Activated CD8-positive, alpha-beta memory T cell treated with anti-CD3 and anti-CD28 coated beads, Interleukin-2, amount 10 ng/mL, durations not matched to agents 7 days and 5 days (primary cell): ENCODE data around the gene SLC12A6. TPM values are rescaled to one million over a fixed set of nuclear protein-coding genes. Genes with fewer than 3 reads are reported as not detected.
A peak's percentile ranks its signal among the peaks of the same experiment; 100 is the strongest.

ENCODE experiments used
- ATAC-seq: fragments of 150-1000 bp; cut with Tn5 transposase; one replicate; pipeline ENCODE4 v1.10.0; 2021; ENCODE audit warnings: moderate library complexity
- CTCF ChIA-PET: fragments of 350-600 bp; sonication (Branson Sonifier 250); formaldehyde crosslinking; loops from one replicate; lab custom pipeline; 2021; ENCODE audit warnings: antibody characterized with exemption; lab: Charles Lee
- DNase-seq: peaks from one replicate; pipeline ENCODE4 v3.0.0-alpha.2; 2020
- H3K27ac Mint-ChIP-seq: one replicate; pipeline ENCODE4 v1.8.0; 2021; ENCODE audit warnings: mild to moderate bottlenecking, mixed read lengths
- H3K27me3 Mint-ChIP-seq: one replicate; pipeline ENCODE4 v1.8.0; 2021; ENCODE audit warnings: mixed read lengths
- H3K36me3 Mint-ChIP-seq: one replicate; pipeline ENCODE4 v1.8.0; 2021; ENCODE audit warnings: mild to moderate bottlenecking, mixed read lengths
- H3K4me1 Mint-ChIP-seq: one replicate; pipeline ENCODE4 v1.8.0; 2021; ENCODE audit warnings: mixed read lengths
- H3K4me3 Mint-ChIP-seq: one replicate; pipeline ENCODE4 v1.8.0; 2021; ENCODE audit warnings: mild to moderate bottlenecking, moderate library complexity, mixed read lengths
- H3K9me3 Mint-ChIP-seq: one replicate; pipeline ENCODE4 v1.8.0; 2022; ENCODE audit warnings: low read depth, mixed read lengths
- total RNA-seq, 2 experiments: library from RNA; stranded (reverse); gene quantifications; one replicate each; pipeline ENCODE4 v1.2.3, GENCODE V29; 2021

Gene SLC12A6
- total RNA-seq, 2 experiments from 2014 or later, result 28.2 to 55.2 TPM

DNA sequence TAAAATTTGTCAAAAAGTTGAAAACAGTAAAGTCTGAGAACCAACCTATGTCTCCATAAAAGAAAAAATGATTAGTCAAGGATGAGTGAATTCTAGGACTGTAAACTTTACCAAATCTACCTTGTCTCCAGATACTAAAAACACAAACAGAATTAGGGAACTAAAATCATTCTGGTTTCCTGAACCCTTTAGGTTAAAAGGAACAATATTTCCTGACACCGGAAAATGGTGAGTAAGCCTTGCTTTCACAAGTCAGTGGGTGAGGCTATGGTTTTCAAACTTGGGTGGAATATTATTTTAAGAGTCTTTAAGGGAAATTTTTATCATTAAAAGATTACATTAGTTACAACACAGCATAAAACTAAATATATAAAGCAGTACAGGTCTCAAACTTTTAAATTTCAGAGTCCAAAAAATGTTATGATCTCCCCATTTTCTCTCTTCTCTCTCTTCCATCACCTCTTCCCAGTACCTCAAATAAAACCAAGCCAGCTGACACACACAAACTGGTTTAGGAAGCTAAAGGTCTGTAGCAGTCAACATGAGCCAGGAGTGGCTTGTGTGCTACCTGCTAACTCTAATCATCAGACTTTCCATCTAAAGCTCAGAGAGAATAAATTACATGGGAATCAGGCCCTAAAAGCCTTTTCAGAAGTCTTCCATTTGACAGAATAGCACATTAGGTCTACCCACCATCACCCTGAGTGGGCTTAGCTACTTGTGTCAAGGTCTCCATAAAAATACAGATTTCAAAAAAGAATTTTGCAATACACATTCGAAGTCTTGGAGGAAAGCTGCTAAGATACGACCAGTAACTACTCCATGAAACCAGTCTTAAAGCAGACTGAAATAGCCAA is 2.2 kb downstream of the SLC12A6 start:
- Mint-ChIP-seq H3K27me3 (no peaks in the 10 kb centered on the region), H3K4me3 (peak overlapping the region; percentile 93), H3K9me3 (no peaks in the 10 kb centered on the region), H3K36me3 (peaks cover 17% of the 10 kb centered on the region), H3K27ac (peak overlapping the region; percentile 93), H3K4me1 (peaks cover 74% of the 10 kb centered on the region)
- CTCF ChIA-PET, result interaction anchor here (1.4 to 5.1 kb wide), 3 partner anchors 10 to 39 kb away, joined by 3 to 44 read pairs (median 8); partner anchors contain the start of gene LPCAT4
- DNase-seq (no peak), ATAC-seq (no peak)

DNA sequence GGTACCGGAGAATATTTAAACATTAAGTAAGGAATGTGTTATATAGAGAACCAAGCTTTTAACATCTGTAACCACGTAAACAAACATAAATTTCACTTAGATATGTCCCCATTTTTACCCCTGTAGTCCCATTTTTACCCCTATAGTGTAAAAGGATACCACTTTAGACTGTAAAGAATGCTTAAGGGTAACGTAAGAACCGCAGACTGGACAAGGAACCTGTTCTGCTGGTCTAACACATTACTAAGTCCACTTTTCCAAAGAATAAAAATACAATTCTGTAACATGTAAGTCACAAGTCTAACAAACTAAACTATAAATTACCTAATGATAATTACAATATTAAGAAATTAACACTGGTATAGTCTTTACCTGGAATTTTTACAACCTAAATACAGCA is 2.9 kb downstream of the SLC12A6 start:
- CTCF ChIA-PET, result interaction anchor here (1.3 to 1.8 kb wide), 3 partner anchors 8 to 22 kb away, joined by 3 to 8 read pairs (median 4); partner anchors contain the start of genes NOP10 and NUTM1
- peaks cover 10% of the 10 kb centered on the region for H3K36me3 Mint-ChIP-seq
- no peaks in the 10 kb centered on the region for H3K27me3 Mint-ChIP-seq
- DNase-seq, result no peak
- H3K4me3 Mint-ChIP-seq, result peak overlapping the region; percentile 93
- ATAC-seq, result no peak
- H3K27ac Mint-ChIP-seq, result peak overlapping the region; percentile 93
- H3K4me1 Mint-ChIP-seq, result peaks cover 73% of the 10 kb centered on the region
- no peaks in the 10 kb centered on the region for H3K9me3 Mint-ChIP-seq

DNA sequence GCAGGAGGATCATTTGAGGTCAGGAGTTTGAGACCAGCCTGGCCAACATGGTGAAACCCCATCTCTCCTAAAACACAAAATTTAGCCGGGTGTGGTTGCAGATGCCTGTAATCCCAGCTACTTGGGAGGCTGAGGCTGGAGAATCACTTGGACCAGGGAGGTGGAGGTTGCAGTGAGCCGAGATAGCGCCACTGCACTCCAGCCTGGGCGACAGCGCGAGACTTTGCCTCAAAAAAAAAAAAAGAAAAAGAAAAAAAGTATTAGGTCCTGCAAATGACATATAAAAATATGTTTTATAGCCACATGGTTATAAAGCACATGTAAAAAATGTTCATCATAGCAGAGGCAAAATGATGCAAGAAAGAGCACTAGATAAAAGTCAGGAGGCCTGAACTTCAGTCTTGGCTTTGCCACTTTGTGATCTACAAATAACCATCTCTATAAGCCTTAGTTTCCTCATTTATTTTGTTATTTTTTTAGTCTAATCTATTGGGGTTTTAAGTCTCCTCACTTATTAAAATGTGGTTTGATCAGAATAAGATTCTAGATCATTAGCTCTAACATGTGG is 4.9 kb downstream of the SLC12A6 start:
- no peaks in the 10 kb centered on the region for H3K27me3 Mint-ChIP-seq
- H3K27ac Mint-ChIP-seq, result peak overlapping the region; percentile 86
- peaks cover 77% of the 10 kb centered on the region for H3K4me1 Mint-ChIP-seq
- peaks cover 8% of the 10 kb centered on the region for H3K36me3 Mint-ChIP-seq
- ATAC-seq, result no peak
- no peak for DNase-seq
- H3K9me3 Mint-ChIP-seq, result no peaks in the 10 kb centered on the region
- H3K4me3 Mint-ChIP-seq, result peak overlapping the region; percentile 30
- CTCF ChIA-PET, result interaction anchor here (1.2 to 1.3 kb wide), 2 partner anchors 35 to 91 kb away, joined by 3 read pairs; partner anchors contain the start of gene LPCAT4

DNA sequence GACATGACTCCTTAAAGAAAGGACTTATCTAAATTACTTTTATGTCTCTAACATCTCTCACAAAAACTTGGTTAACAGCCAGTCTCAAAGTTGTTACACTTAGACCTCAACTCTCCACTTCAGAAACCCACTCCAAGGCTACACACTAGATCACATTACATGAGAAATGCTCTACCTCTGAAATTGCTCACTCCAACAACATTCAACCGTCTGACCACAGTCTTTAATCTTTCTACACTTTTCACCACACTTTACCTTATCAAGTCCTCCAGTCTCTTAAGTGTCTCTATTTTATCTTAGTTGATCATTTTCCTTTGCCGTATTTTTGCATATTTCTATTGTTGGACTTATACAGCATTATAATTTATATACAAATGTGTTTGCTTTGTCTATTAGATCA is 5.8 kb downstream of the SLC12A6 start:
- DNase-seq (no peak), ATAC-seq (peak; percentile 51)
- CTCF ChIA-PET, result no interaction called here
- peak overlapping the region; percentile 86 for H3K27ac Mint-ChIP-seq
- H3K36me3 Mint-ChIP-seq, result peaks cover 8% of the 10 kb centered on the region
- no peaks in the 10 kb centered on the region for H3K9me3 Mint-ChIP-seq
- H3K4me3 Mint-ChIP-seq, result peak overlapping the region; percentile 30
- peaks cover 81% of the 10 kb centered on the region for H3K4me1 Mint-ChIP-seq
- H3K27me3 Mint-ChIP-seq, result no peaks in the 10 kb centered on the region

DNA sequence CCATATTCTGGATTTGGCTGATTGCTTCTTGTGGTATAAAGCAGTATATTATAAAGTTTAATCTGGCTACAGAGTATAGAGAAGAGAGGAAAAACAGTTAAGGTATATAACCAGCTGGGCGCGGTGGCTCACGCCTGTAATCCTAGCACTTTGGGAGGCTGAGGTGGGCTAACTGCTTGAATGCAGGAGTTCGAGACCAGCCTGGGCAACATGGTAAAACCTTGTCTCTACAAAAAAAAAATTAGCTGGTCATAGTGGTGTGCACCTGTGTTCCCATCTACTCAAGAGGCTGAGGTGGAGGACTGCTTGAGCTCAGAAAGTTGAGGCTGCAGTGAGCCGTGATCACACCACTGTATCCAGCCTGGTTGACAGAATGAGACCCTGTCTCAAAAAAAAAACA is 7.3 kb downstream of the SLC12A6 start:
- Mint-ChIP-seq H3K9me3 (no peaks in the 10 kb centered on the region), H3K36me3 (peaks cover 6% of the 10 kb centered on the region), H3K4me1 (peaks cover 79% of the 10 kb centered on the region), H3K27me3 (no peaks in the 10 kb centered on the region), H3K27ac (peak overlapping the region; percentile 38), H3K4me3 (no peak overlapping the region)
- CTCF ChIA-PET, result interaction anchor here (1.0 to 3.0 kb wide), 3 partner anchors 13 to 89 kb away, joined by 3 to 20 read pairs (median 14); partner anchors contain the start of genes NOP10 and NUTM1
- ATAC-seq (no peak), DNase-seq (no peak)

DNA sequence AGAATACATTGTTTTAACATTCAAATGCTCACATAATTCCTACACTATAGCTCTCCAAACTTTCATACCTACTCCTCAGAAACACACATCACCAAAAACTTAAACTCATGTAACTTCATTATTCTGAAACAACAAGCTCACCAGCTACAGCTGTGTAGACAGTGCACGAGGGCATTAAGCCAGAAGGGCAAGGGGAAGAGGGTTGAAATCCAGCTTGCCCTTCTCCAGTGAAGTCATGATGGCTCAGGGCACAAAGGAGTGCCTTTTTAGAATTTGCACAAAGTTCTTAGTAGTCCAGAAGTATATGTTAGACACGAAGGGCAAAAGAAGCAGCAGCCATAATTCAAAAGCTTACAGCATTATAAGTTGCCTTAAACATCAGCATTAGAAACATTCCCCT is 8.6 kb downstream of the SLC12A6 start:
- ATAC-seq (no peak), DNase-seq (no peak)
- Mint-ChIP-seq H3K36me3 (peaks cover 6% of the 10 kb centered on the region), H3K9me3 (no peaks in the 10 kb centered on the region), H3K4me3 (peak overlapping the region; percentile 11), H3K4me1 (peaks cover 72% of the 10 kb centered on the region), H3K27ac (peak overlapping the region; percentile 78), H3K27me3 (no peaks in the 10 kb centered on the region)
- CTCF ChIA-PET, result interaction anchor here (0.7 to 3.0 kb wide), 10 partner anchors 8 to 88 kb away, joined by 3 to 20 read pairs (median 10); partner anchors contain the start of genes LPCAT4, NOP10, NUTM1 and SLC12A6

DNA sequence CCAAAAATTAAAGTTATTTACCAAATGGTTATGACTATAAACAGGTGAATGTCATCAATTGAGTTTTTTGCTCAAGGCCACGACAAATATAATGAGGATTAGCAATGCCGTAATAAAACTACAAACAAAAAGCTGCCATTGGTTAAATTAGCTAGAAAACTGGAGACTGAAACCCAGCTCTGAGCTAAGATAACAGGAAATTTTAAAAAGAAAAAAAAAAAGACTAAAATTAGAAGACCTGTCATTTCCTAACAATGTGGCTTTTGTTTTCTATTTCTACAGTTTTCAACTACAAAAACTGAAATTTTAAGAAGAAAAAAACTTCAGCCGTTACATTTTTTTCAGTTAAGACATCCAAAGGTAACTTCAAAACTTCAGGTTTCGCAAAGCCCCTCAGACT is 9.7 kb downstream of the SLC12A6 start:
- peaks cover 64% of the 10 kb centered on the region for H3K4me1 Mint-ChIP-seq
- CTCF ChIA-PET, result interaction anchor here (0.9 to 3.0 kb wide), 7 partner anchors 10 to 289 kb away, joined by 3 to 20 read pairs (median 17); partner anchors contain the start of genes AVEN, LPCAT4, NOP10 and NUTM1
- DNase-seq (no peak), ATAC-seq (no peak)
- peak overlapping the region; percentile 59 for H3K4me3 Mint-ChIP-seq
- peaks cover 8% of the 10 kb centered on the region for H3K36me3 Mint-ChIP-seq
- H3K9me3 Mint-ChIP-seq, result no peaks in the 10 kb centered on the region
- peak overlapping the region; percentile 78 for H3K27ac Mint-ChIP-seq
- no peaks in the 10 kb centered on the region for H3K27me3 Mint-ChIP-seq

DNA sequence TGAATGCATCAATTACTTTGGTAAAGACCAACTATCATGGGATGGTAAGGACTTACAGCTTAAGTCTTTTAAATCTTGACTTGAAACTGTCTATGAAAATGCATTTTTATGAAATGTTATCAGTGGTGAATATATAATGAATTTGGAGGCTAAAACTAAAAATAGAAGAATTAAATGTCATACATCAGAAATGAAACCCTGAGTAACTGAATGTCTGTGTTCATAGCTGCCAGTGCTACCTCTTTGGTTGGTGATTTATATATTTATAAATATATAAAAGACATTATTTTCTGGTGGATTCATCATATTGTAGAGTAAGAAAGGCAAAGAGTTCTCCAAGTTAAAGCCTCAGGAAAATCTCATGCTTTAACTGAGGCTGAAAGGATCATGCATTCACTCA is 12.2 kb downstream of the SLC12A6 start:
- CTCF ChIA-PET, result interaction anchor here (0.8 to 2.0 kb wide), 4 partner anchors 10 to 84 kb away, joined by 3 to 8 read pairs (median 6); partner anchors contain the start of genes LPCAT4, NOP10 and NUTM1
- H3K36me3 Mint-ChIP-seq, result peaks cover 4% of the 10 kb centered on the region
- ATAC-seq (no peak), DNase-seq (no peak)
- H3K9me3 Mint-ChIP-seq, result no peaks in the 10 kb centered on the region
- no peak overlapping the region for H3K27ac Mint-ChIP-seq
- no peak overlapping the region for H3K4me3 Mint-ChIP-seq
- peaks cover 47% of the 10 kb centered on the region for H3K4me1 Mint-ChIP-seq
- no peaks in the 10 kb centered on the region for H3K27me3 Mint-ChIP-seq

DNA sequence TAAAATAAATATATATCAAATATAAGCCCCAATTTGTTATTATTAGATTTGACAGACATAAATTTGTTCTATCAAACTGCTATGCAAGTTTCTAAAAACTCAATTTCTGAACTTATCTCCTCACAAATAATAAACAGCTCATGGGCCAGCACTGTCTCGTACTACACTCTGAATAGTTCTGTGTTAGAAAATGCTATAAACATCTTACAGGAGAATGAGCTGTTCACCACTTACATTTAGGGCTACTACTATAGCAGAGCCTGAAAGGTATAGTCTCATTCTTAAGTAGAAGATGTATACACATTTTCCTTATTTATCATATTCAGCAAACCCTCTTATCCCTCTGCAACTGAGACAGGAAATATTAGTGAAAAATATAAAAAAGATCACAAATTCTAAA is 12.6 kb downstream of the SLC12A6 start:
- CTCF ChIA-PET, result interaction anchor here (0.8 to 2.0 kb wide), 5 partner anchors 10 to 84 kb away, joined by 3 to 8 read pairs (median 4); partner anchors contain the start of gene LPCAT4
- no peak overlapping the region for H3K4me3 Mint-ChIP-seq

DNA sequence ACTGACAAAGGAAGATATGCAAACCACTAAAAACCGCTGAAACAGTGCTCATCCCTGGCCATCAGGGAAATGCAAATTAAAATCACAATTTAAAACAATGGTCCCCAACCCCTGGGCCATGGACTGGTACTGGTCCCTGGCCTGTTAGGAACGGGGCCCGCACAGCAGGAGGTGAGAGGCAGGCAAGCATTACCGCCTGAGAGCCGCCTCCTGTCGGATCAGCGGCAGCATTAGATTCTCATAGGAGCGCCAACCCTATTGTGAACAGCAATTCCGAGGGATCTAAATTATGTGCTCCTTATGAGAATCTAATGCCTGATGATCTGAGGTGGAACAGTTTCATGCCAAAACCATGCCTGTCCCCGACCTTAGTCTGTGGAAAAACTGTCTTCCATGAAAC is 14.4 kb downstream of the SLC12A6 start:
- Mint-ChIP-seq H3K27me3 (no peaks in the 10 kb centered on the region), H3K27ac (no peak overlapping the region), H3K4me1 (peaks cover 43% of the 10 kb centered on the region), H3K4me3 (no peak overlapping the region), H3K36me3 (peaks cover 4% of the 10 kb centered on the region), H3K9me3 (no peaks in the 10 kb centered on the region)
- ATAC-seq (no peak), DNase-seq (no peak)
- CTCF ChIA-PET, result no interaction called here

More for the DNA sequence above, 12.6 kb downstream of the SLC12A6 start:
- DNase-seq (no peak), ATAC-seq (no peak)
- peaks cover 4% of the 10 kb centered on the region for H3K36me3 Mint-ChIP-seq
- peaks cover 43% of the 10 kb centered on the region for H3K4me1 Mint-ChIP-seq
- H3K9me3 Mint-ChIP-seq, result no peaks in the 10 kb centered on the region
- no peaks in the 10 kb centered on the region for H3K27me3 Mint-ChIP-seq
- H3K27ac Mint-ChIP-seq, result no peak overlapping the region

DNA sequence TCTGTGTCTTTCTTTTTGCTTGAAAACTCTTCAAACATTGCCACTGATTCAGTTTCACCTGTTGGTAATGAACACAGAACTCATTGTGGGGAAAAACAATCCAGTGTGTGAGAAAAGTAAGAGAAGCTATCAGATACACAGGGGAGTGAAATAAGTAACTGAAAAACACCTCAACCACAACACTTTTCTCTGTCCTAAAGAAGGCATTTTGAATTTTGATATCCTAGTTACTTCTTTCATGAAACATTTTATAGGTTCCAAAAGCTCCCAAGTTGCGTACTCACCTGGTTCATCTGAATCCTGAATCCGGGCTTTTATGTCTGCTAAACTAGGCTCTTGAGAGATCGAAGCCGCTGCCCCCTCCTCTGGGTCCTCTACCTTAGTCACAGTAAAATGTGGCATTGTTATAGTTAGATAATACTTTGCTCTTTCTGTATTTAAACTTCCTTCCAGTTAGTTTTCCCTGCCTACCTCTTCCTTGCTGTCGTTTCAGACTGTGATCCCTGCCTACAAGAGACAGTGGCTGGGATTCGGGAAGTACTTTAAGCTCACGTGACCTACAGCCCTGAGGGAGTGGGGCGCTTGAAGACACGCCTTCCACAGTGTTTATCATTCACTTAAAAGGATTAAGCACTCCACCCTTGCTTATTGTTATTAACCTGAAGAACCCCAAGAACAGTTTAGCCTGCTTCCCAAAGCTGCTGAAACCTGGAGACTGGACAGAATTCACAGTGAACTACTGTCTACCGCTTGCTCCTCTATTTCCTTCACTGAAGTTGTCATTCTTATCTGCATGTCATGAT is 19.1 kb downstream of the SLC12A6 start:
- Mint-ChIP-seq H3K4me1 (peaks cover 41% of the 10 kb centered on the region), H3K27me3 (no peaks in the 10 kb centered on the region), H3K4me3 (peak overlapping the region; percentile 92), H3K36me3 (peaks cover 15% of the 10 kb centered on the region), H3K9me3 (no peaks in the 10 kb centered on the region), H3K27ac (peak overlapping the region; percentile 86)
- ATAC-seq (peak; percentile 70), DNase-seq (no peak)
- CTCF ChIA-PET, result interaction anchor here (1.0 to 3.6 kb wide), 4 partner anchors 10 to 269 kb away, joined by 3 to 20 read pairs (median 4); partner anchors contain the start of gene LPCAT4

DNA sequence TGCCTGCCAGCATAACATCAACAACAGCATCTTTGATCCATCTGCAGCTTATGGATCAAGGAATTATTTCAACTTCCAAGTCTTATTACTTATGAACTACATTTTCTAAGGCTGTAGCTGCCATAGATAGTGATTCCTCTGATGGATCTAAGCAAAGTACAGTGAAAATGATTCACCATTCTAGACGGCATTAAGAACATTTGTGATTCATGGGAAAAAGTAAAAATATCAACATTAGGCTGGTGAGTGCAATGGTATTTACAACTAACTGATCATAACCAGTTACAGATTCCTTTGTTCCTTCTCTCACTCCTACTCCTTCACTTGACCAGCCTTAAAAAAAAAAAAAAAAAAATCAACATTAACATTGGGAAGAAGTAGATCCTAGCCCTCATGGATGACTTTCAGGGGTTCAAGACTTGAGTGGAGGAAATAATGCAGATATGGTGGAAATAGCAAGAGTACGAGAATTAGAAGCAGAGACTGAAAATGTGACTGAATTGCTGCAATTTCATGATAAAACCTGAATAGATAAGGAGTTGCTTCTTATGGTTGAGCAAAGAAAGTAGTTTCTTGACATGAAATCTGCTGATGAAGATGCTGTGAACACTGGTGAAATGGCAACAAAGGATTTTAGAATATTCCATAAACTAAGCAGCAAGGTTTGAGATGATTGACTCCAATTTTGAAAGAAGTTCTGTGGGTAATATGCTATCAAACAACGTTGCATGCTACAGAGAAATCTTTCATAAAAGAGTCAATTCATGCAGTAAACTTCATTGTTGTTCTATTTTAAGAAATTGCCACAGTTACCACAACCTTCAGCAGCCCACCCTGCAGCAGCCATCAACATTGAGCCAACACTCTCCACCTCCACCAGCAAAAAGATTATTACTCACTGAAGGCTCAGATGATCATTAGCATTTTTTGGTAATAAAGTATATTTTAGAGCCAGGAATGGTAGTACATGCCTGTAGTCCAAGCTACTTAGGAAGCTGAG is 22.8 kb downstream of the SLC12A6 start:
- DNase-seq, result no peak
- no peaks in the 10 kb centered on the region for H3K9me3 Mint-ChIP-seq
- H3K36me3 Mint-ChIP-seq, result peaks cover 18% of the 10 kb centered on the region
- CTCF ChIA-PET, result no interaction called here
- H3K4me3 Mint-ChIP-seq, result no peak overlapping the region
- peaks cover 42% of the 10 kb centered on the region for H3K4me1 Mint-ChIP-seq
- H3K27ac Mint-ChIP-seq, result no peak overlapping the region
- ATAC-seq, result no peak
- no peaks in the 10 kb centered on the region for H3K27me3 Mint-ChIP-seq
